Calu3 (cell line): ENCODE results near the gene MBL2. TPM values are rescaled to one million over a fixed set of nuclear protein-coding genes. Genes with fewer than 3 reads are reported as not detected.

Experiments used
- BruUV-seq: library from RNA; stranded (reverse); fragments of 400-500 nt; replicated peaks from 2 replicates; lab custom pipeline; 2021; lab: Mats Ljungman, UMichigan
- CTCF ChIA-PET: fragments of 300-600 bp; sonication (Branson Sonifier 250); formaldehyde crosslinking; loops from one replicate; lab custom pipeline; 2022; ENCODE audit warnings: antibody characterized with exemption; lab: Charles Lee
- DNase-seq: peaks from one replicate; pipeline ENCODE4 v3.0.0; 2022
- H3K27ac Mint-ChIP-seq: one replicate; pipeline ENCODE4 v1.8.0; 2022; ENCODE audit warnings: mixed read lengths; ENCODE audit not compliant: unreplicated experiment
- H3K27me3 Mint-ChIP-seq: one replicate; pipeline ENCODE4 v1.8.0; 2022; ENCODE audit warnings: mixed read lengths; ENCODE audit not compliant: unreplicated experiment
- H3K36me3 Mint-ChIP-seq: one replicate; pipeline ENCODE4 v1.8.0; 2022; ENCODE audit warnings: mild to moderate bottlenecking, moderate library complexity, mixed read lengths; ENCODE audit not compliant: insufficient read depth, unreplicated experiment
- H3K4me1 Mint-ChIP-seq: one replicate; pipeline ENCODE4 v1.8.0; 2022; ENCODE audit warnings: mild to moderate bottlenecking, low read depth, mixed read lengths; ENCODE audit not compliant: unreplicated experiment
- H3K4me3 Mint-ChIP-seq: one replicate; pipeline ENCODE4 v1.8.0; 2022; ENCODE audit warnings: mild to moderate bottlenecking, low read depth, moderate library complexity, mixed read lengths; ENCODE audit not compliant: unreplicated experiment
- H3K9me3 Mint-ChIP-seq: one replicate; pipeline ENCODE4 v1.8.0; 2022; ENCODE audit warnings: low read depth, mixed read lengths; ENCODE audit not compliant: unreplicated experiment
- CTCF ChIP-seq: fragments of 200-600 bp; IDR thresholded peaks from one replicate; pipeline ENCODE4 v1.8.0; 2022; ENCODE audit warnings: antibody characterized with exemption; ENCODE audit not compliant: unreplicated experiment
- intact Hi-C: fragments of 100-400 bp; cut with micrococcal nuclease; formaldehyde crosslinking; loops from one replicate; pipeline ENCODE4 v1.10.0; 2022; ENCODE audit not compliant: unreplicated experiment
- total RNA-seq: library from RNA; stranded (reverse); gene quantifications from 2 replicates; pipeline ENCODE4 v1.2.3, GENCODE V29; 2022

The MBL2 gene
- total RNA-seq, 1 experiment from 2014 or later: not detected

DNA sequence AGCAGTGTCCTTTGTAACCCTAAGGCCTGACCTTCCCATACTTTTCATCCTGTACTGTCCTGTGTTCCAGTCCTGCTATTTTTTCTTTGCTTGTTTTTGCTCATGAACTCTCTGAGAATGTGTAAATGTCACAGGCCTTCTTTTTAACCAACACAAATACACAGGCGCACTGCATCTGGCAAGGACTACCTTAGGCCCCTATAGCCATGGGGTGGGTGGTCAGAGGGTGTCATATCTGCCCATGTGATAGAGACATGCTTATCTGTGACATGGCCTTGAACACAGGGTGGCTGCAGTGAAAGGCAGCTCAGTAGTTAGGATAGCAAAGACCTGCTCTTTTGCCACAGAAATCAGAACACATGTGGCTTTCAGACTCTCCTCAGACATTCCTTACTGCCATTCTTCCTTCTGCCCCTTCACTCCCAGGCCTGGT is 3.9 kb upstream of the MBL2 start:
- Mint-ChIP-seq H3K9me3 (no peaks in the 10 kb centered on the region), H3K36me3 (no peaks in the 10 kb centered on the region), H3K4me1 (no peaks in the 10 kb centered on the region), H3K4me3 (no peak overlapping the region), H3K27ac (no peak overlapping the region), H3K27me3 (no peaks in the 10 kb centered on the region)
- intact Hi-C loops: no loop called here
- TF ChIP-seq CTCF: no peak
- CTCF ChIA-PET: no interaction called here
- DNase-seq: no peak
- no TSS peak for BruUV-seq

GRCh38 chr10:52775132-52775647 is 2.6 kb upstream of the MBL2 start:
- no TSS peak for BruUV-seq
- Mint-ChIP-seq H3K27me3 (no peaks in the 10 kb centered on the region), H3K4me1 (no peaks in the 10 kb centered on the region), H3K9me3 (no peaks in the 10 kb centered on the region), H3K36me3 (no peaks in the 10 kb centered on the region), H3K27ac (no peak overlapping the region), H3K4me3 (no peak overlapping the region)
- CTCF ChIA-PET: no interaction called here
- no peak for TF ChIP-seq CTCF
- intact Hi-C loops: no loop called here
- no peak for DNase-seq

DNA sequence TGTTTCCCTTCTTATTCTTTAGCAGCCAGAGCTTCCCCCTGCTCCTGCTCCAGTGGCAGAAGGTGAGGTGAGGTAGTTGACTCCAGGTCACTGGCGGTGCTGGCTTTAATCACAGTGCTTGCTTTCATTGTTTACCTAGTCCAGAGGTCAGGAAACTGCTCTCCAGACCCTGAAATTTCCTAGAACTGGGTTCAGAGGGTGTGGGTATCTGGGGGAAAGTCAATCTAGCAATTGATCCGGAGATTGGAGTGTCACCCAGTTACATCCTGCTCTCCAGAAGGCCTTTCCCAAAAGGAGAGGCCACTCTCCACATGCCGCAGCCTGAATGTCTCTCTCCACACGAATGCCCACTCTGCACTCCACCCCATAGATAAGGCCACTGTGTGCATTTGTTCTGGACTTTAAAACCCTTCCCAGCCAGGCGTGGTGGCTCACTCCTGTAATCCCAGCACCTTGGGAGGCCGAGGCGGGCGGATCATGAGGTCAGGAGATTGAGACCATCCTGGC is 2.1 kb upstream of the MBL2 start:
- Mint-ChIP-seq H3K9me3 (no peaks in the 10 kb centered on the region), H3K27ac (no peak overlapping the region), H3K27me3 (no peaks in the 10 kb centered on the region), H3K4me1 (no peaks in the 10 kb centered on the region), H3K36me3 (no peaks in the 10 kb centered on the region), H3K4me3 (no peak overlapping the region)
- intact Hi-C loops: no loop called here
- CTCF ChIA-PET: no interaction called here
- BruUV-seq: no TSS peak
- no peak for TF ChIP-seq CTCF
- DNase-seq: no peak

DNA sequence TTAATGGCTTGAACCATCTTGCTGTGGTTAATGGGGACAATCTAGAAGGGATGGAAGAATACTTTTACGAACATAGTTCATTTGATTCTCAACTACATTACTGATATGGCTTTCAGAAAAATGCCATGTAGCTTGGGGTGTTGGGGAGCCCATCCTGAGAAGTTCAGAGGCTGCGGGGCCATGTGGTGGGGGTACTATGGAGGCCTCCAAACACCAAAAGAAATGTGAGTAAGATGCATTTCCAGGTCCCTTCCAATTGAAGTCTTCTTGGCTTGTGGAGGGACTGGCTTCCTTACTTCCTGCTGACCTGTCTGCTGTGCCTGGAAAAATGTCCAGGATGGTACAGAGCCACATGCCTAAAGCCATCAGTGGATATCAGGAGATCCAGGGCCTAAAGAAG is 1.6 kb upstream of the MBL2 start:
- H3K27ac Mint-ChIP-seq: no peak overlapping the region
- H3K4me1 Mint-ChIP-seq: no peaks in the 10 kb centered on the region
- TF ChIP-seq CTCF: no peak
- CTCF ChIA-PET: no interaction called here
- no peaks in the 10 kb centered on the region for H3K36me3 Mint-ChIP-seq
- BruUV-seq: no TSS peak
- no peaks in the 10 kb centered on the region for H3K9me3 Mint-ChIP-seq
- no peak for DNase-seq
- H3K4me3 Mint-ChIP-seq: no peak overlapping the region
- H3K27me3 Mint-ChIP-seq: no peaks in the 10 kb centered on the region
- intact Hi-C loops: no loop called here
